ENCODE measurements around the gene NAALADL2. TPM values are rescaled to one million over a fixed set of nuclear protein-coding genes. Genes with fewer than 3 reads are reported as not detected.

The NAALADL2 gene
- total RNA-seq, 1 experiment from 2014 or later, result 4.8 TPM

- DNase-seq (ENCODE audit: low read depth), result peak; percentile 10
Measured at GRCh38 chr3:175655351-175655750, 796.2 kb downstream of the NAALADL2 start.

- DNase-seq (ENCODE audit: low read depth), result no peak
Measured at GRCh38 chr3:175656461-175656860, 797.3 kb downstream of the NAALADL2 start.

- no peak for DNase-seq (ENCODE audit: low read depth)
Measured at GRCh38 chr3:175659670-175660350, 800.7 kb downstream of the NAALADL2 start.

DNA sequence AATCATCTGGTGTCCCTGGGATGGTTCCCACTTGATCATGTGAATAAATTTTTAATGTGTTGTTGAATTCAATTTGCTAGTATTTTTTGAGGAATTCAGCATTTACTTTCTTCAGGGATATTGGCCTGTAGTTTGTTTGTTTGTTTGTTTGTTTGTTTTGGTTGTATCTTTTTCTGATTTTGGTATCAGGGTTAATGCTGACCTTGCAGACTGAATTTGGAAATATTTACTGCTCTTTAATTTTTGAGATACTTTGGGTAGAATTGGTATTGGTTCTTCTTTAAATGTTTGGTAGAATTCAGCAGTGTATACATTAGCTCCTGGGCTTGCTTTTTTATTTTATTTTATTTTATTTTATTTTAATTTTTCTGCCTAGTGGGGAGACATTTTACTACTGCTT, 803.7 kb downstream of the NAALADL2 start:
- DNase-seq (ENCODE audit: low read depth), result no peak

GRCh38 chr3:175664911-175665310, 805.8 kb downstream of the NAALADL2 start:
- no peak for DNase-seq (ENCODE audit: low read depth)

- peak; percentile 32 for DNase-seq (ENCODE audit: low read depth)
Measured at GRCh38 chr3:175668300-175668699, 809.2 kb downstream of the NAALADL2 start.

- no peak for DNase-seq (ENCODE audit: low read depth)
Measured at GRCh38 chr3:175670557-175670956, 811.4 kb downstream of the NAALADL2 start.

DNA sequence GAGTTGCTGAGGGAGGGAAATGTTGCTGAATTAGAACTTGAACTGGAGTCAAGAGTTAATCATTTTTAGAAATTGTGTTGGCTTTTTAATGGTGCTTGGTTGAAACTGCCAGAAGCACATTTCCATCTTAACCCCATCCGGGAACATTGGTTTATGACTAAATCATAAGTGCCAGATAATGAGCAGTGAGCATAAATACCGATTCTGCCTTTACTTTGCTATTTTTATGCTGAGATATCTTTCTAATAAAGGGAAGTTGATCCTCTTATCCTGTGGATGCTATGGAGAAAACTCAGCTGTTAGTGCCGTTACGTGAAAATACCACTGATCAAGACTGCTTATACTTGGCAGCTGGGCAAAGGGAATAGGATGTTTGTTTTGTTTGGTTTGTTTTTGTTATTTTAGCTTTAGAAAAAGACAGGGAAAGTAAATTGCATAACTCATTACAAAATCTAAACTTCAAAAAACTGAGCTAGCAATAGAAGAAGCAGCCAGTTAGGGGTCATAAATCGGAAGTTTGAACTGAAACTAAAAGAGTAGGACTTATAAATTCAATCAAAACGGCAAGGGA, 813.1 kb downstream of the NAALADL2 start:
- DNase-seq (ENCODE audit: low read depth), result peak; percentile 75

DNA sequence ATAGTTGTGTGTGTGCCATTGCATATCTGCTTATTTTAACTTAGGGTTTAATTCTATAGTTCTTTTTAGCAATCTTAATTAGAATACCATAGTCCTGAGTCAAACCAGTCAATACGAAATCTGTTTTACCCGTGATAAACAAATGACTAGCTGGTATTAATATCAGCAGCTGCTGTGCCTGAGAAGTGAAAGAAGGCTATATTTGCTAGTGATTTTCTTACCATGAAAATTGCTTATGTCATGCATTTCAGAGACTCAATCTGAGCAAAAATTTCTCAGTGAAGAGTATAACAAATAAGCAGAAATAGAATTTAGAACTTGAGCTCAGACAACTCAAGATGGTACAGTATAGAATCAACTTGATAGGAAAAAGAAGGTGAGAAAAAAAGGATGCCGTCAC, 820.4 kb downstream of the NAALADL2 start:
- DNase-seq (ENCODE audit: low read depth), result no peak

DNA sequence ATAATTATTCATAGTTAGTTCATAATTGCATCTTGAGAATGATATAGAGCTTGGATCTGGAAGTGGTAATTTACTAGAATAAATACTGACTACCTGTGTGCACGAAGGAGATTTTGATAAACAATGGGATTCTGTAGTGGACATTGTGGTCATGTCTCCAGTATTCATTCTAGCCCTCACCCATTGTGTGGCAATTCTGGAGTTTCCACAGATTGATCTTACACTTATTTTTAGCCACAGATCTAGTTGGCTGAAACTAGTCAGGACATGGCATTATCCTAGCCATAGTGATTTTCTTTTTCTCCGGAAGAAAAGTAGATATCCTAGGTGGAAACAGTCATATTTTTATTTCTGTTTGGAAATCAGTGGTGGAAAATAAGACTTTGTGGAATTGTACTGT, 833.1 kb downstream of the NAALADL2 start:
- DNase-seq (ENCODE audit: low read depth), result no peak

DNA sequence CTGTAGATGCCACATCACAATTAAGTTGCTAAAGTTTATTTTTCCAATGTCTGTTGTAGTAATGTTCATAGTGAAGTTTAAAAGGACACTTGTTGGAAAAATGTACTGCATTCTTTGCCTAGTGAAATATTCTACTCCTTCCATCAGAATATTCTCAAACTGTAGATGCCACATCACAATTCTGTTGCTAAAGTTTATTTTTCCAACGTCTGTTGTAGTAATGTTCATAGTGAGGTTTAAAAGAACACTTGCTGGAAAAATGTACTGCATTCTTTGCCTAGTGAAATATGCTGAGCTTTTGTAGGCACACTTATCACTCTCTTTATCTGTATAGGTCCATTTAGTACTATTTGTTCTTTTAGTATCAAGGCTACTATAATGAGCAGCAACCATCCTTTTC, 836.1 kb downstream of the NAALADL2 start:
- DNase-seq (ENCODE audit: low read depth), result no peak

- no peak for DNase-seq (ENCODE audit: low read depth)
Measured at GRCh38 chr3:175702956-175703355, 843.8 kb downstream of the NAALADL2 start.

DNA sequence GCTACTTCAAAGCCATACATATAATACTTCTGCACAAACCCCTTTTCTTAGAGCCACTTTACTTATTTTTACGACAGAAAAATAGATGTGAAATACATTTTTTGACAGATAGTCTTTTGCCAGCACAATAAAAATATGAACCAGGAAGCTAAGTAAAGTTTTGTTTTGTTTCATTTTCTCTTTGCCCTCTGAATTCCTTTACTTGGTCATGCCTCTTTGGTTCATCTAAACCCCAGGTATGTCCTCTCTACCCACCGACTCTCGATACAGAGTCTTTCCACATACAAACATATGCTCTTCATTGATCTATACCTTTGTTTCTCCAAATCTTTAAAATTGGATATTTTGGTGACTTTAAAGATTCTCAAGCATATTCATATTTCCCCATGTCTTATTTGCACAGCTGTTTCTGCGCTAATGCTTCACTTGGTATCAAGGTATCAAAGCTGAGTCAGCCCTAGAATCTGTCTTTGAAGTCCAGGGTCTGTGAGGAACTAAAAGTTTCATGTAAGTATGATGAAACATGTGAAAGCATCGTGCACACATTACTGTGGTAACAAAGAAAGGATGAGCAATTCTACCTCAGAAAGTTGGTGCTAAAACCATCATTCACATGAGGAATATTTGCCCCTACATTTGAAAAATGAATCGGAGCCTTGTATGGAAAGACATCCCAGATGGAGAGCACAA, 845.4 kb downstream of the NAALADL2 start:
- peak; percentile 86 for DNase-seq (ENCODE audit: low read depth)

- DNase-seq (ENCODE audit: low read depth), result no peak
Measured at GRCh38 chr3:175713268-175713667, 854.1 kb downstream of the NAALADL2 start.

GRCh38 chr3:175716446-175716845, 857.3 kb downstream of the NAALADL2 start:
- no peak for DNase-seq (ENCODE audit: low read depth)

DNA sequence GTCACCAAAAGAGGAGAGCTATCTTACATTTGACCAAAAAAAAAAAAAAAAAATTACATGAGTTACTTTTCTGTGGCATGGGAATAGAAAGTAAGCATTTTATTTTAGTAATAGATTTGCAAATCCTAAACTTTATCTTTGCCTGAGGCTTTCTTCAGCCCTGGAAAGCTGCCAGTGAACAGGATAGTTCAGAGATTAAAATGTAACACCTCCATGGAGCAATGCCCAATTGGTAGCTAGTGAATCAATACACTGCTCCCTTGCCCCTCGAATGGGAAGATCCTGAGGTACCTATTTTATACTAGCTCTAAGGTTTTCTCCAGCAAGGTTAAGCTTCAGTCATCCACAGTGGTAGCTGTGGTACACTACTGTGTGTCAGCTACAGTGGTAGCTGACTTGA, 867.1 kb downstream of the NAALADL2 start:
- DNase-seq (ENCODE audit: low read depth), result no peak

DNA sequence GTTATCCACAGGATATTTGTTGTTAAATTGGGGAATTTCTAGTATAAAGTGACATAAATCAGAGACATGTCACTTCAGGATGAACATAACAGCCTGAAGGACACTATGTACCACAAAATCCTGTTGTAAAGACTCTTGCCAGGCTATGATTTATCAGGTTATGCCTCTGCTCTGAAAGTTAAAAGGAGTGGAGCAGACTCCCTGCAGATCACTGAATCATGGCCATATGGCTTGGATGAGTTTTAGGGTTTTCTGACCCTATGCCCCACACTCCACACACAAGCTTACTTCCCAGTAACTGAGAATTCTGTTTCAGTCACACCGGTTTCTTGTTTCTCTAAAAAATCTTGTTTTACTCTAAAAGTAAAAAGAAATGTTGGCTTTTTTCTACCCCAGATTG, 869.4 kb downstream of the NAALADL2 start:
- DNase-seq (ENCODE audit: low read depth), result no peak

DNA sequence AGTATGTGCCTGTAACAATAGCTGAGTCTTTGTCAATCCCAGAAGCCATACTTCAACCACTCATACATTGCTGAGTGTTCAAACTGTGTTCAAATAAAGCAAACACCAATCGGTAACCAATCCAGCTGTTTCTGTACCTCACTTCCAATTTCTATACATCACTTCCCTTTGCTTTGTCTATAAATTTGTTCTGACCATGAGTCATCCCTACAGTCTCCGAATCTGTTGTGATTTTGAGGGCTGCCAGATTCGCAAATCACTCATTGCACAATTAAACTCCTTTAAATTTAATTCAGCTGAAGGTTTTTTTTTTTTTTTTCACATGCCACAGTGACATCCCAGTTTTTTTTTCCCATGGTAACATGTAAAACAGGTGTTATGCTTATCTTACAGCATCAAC, 870.3 kb downstream of the NAALADL2 start:
- DNase-seq (ENCODE audit: low read depth), result no peak

GRCh38 chr3:175731543-175731942, 872.4 kb downstream of the NAALADL2 start:
- no peak for DNase-seq (ENCODE audit: low read depth)

GRCh38 chr3:175732017-175732416, 872.9 kb downstream of the NAALADL2 start:
- DNase-seq (ENCODE audit: low read depth), result no peak

GRCh38 chr3:175735866-175736265, 876.7 kb downstream of the NAALADL2 start:
- DNase-seq (ENCODE audit: low read depth), result no peak

GRCh38 chr3:175737646-175738572, 878.8 kb downstream of the NAALADL2 start:
- peak; percentile 66 for DNase-seq (ENCODE audit: low read depth)

All from LHCN-M2 (cell line).